SKM-1 (cell line): ENCODE results near the gene SLN.
"Not testable (repeated sequence)": the region's sequence is repeated elsewhere in the genome, so short reads cannot be mapped to it uniquely, and the experiment has no call there.

Experiments used
- DNase-seq: peaks from one replicate; lab custom pipeline; 2025; ENCODE audit not compliant: unreplicated experiment; lab: John Stamatoyannopoulos, UW

Gene SLN

GRCh38 chr11:107711861-107712755 lies at the start of gene SLN:
TSS of gene SLN (minus strand) at chr11:107712056.
- DNase-seq: no peak

- not testable (repeated sequence) for DNase-seq
Observed at GRCh38 chr11:107758719-107759355, 47.0 kb upstream of the SLN start.

GRCh38 chr11:107757661-107758060 lies 45.8 kb upstream of the SLN start:
- DNase-seq: no peak

GRCh38 chr11:107756553-107756952 lies 44.7 kb upstream of the SLN start:
- DNase-seq: no peak

- DNase-seq: no peak
Observed at GRCh38 chr11:107752949-107753822, 41.3 kb upstream of the SLN start.

- DNase-seq: no peak
Observed at GRCh38 chr11:107752508-107752907, 40.7 kb upstream of the SLN start.

- DNase-seq: no peak
Observed at GRCh38 chr11:107751082-107751481, 39.2 kb upstream of the SLN start.

- no peak for DNase-seq
Observed at GRCh38 chr11:107750313-107750712, 38.5 kb upstream of the SLN start.

GRCh38 chr11:107747622-107748021 lies 35.8 kb upstream of the SLN start:
- DNase-seq: no peak

- DNase-seq: no peak
Observed at GRCh38 chr11:107744736-107745135, 32.9 kb upstream of the SLN start.

- no peak for DNase-seq
Observed at GRCh38 chr11:107743191-107743590, 31.3 kb upstream of the SLN start.

GRCh38 chr11:107741044-107741823 lies 29.4 kb upstream of the SLN start:
- DNase-seq: peak; percentile 64

- DNase-seq: no peak
Observed at GRCh38 chr11:107740271-107740670, 28.4 kb upstream of the SLN start.

GRCh38 chr11:107736546-107736945 lies 24.7 kb upstream of the SLN start:
- no peak for DNase-seq

GRCh38 chr11:107733518-107733917 lies 21.7 kb upstream of the SLN start:
- DNase-seq: no peak

GRCh38 chr11:107732689-107733051 lies 20.8 kb upstream of the SLN start:
- no peak for DNase-seq

- no peak for DNase-seq
Observed at GRCh38 chr11:107731941-107732688, 20.3 kb upstream of the SLN start.

- no peak for DNase-seq
Observed at GRCh38 chr11:107722662-107723061, 10.8 kb upstream of the SLN start.

GRCh38 chr11:107721207-107721606 lies 9.4 kb upstream of the SLN start:
- no peak for DNase-seq

- DNase-seq: no peak
Observed at GRCh38 chr11:107720303-107720774, 8.5 kb upstream of the SLN start.
